Measurements from ENCODE around the gene CKLF. TPM values are rescaled to one million over a fixed set of nuclear protein-coding genes. Genes with fewer than 3 reads are reported as not detected.

The CKLF gene
- polyA plus RNA-seq, 1 of the 3 experiments (the other 2 are of a cell fraction), result 211 TPM

DNA sequence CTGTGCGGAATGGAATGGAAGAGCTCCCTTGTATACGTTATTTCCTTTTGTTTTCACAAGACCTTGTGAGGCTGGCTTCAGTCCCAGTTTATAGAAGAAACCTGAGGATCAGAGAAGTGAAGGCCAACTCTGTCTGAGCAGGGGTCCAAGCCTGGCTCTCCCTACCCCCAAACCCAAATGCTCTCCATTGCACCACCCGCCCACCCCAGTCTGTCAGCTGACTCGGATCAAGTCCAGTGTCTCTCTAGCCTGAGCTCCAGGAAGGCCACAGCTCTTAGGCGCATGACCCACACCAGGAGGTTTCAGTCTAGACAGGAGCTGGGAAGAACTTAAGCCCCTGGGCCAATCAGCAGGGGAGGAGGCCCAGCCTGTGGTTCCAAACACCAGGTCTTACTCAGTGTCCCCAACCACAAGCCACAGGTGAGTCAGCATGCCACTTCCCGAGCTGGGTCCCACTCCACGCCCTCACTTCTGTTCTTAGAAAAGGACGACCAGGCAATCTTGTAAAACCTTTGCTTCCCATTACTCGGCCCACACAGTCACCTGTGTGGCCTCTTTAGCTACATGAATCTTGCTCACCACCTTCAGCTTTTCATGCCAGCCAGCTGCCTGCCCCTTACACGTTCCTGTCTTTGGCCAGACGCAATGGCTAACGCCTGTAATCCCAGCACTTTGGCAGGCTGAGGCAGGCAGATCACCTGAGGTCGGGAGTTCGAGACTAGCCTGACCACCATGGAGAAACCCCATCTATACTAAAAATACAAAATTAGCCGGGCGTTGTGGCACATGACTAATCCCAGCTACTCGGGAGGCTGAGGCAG lies 30.2 kb upstream of the CKLF start:
- H3K9ac ChIP-seq, result no peak overlapping the region
- peak overlapping the region in 1 of 2 experiments; percentile 17; a peak in 1 of 4 replicates for H3K27ac ChIP-seq (ENCODE audit: low read depth in 2 of 2, low read length in 1 of 2)
- DNase-seq, result no peak

DNA sequence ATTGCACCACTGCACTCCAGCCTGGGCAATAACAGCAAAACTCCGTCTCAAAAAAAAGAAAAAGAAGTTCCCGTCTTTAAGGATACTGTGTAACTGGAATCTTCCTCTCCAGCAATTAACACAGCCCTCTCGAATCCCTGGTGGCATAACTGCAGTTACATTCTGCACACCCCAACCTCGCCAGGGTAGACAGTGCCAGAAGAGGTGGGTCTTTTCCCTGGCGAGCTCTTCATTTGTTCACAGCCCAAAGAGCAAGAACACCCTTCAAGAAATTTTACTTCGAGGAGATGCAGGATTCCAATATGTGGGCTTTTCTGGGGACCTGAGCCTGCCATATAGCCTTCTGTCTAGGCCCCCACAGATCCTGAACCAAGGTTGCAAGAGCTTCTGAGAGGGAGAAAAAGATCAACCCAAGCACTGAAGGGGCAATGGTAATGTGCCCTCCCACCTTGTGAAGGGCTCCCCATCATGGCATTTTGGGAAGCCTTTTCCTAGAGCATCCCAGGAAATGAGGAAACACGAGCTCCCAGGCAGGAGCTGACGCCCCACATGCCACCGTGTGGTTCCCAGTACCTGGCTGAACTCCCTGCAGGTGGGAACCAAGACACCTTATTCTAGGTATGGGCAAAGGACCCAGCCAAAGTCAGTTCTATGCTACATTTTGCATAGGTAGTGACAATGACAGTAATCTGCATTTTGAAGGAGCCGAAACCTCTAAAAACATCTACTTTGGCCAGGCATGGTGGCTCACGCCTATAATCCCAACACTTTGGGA lies 29.4 kb upstream of the CKLF start:
- POLR2A ChIA-PET, result no interaction called here
- no peaks in the 10 kb centered on the region for H3K9me2 ChIP-seq
- no peaks in the 10 kb centered on the region for H3K27me3 ChIP-seq (ENCODE audit: insufficient read depth)
- TF ChIP-seq RXRA (IDR thresholded peaks at IDR 0.05; ENCODE audit: borderline replicate concordance, low read depth), result no peak
- TF ChIP-seq GATA2 (CRISPR knock-in tag; IDR thresholded peaks at IDR 0.05), result no peak
- TF ChIP-seq GABPA (IDR thresholded peaks at IDR 0.05; ENCODE audit: low read depth), result no peak
- TF ChIP-seq TCF12 (IDR thresholded peaks at IDR 0.05), result no peak
- TF ChIP-seq, protein P1, sequence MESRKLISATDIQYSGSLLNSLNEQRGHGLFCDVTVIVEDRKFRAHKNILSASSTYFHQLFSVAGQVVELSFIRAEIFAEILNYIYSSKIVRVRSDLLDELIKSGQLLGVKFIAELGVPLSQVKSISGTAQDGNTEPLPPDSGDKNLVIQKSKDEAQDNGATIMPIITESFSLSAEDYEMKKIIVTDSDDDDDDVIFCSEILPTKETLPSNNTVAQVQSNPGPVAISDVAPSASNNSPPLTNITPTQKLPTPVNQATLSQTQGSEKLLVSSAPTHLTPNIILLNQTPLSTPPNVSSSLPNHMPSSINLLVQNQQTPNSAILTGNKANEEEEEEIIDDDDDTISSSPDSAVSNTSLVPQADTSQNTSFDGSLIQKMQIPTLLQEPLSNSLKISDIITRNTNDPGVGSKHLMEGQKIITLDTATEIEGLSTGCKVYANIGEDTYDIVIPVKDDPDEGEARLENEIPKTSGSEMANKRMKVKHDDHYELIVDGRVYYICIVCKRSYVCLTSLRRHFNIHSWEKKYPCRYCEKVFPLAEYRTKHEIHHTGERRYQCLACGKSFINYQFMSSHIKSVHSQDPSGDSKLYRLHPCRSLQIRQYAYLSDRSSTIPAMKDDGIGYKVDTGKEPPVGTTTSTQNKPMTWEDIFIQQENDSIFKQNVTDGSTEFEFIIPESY (IDR thresholded peaks at IDR 0.05; ENCODE audit: borderline replicate concordance, low read depth), result no peak
- no peak for TF ChIP-seq FOSL2 (IDR thresholded peaks at IDR 0.05; ENCODE audit: borderline replicate concordance, low read depth)
- no peak for TF ChIP-seq FOXM1 (IDR thresholded peaks at IDR 0.05; ENCODE audit: low read depth)
- TF ChIP-seq RCOR1 (IDR thresholded peaks at IDR 0.05; ENCODE audit: low read length), result no peak
- TF ChIP-seq EZH2phosphoT487 (IDR thresholded peaks at IDR 0.05; ENCODE audit: borderline replicate concordance, low read depth), result no peak
- TF ChIP-seq ELF1 (IDR thresholded peaks at IDR 0.05), result no peak
- TF ChIP-seq, protein P2, sequence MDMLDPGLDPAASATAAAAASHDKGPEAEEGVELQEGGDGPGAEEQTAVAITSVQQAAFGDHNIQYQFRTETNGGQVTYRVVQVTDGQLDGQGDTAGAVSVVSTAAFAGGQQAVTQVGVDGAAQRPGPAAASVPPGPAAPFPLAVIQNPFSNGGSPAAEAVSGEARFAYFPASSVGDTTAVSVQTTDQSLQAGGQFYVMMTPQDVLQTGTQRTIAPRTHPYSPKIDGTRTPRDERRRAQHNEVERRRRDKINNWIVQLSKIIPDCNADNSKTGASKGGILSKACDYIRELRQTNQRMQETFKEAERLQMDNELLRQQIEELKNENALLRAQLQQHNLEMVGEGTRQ (IDR thresholded peaks at IDR 0.05; ENCODE audit: borderline replicate concordance, low read depth, low read length), result no peak
- no peak for TF ChIP-seq EP300 (IDR thresholded peaks at IDR 0.05; ENCODE audit: borderline replicate concordance in 1 of 2, low read depth in 1 of 2, low read length in 1 of 2)
- TF ChIP-seq POLR2AphosphoS5 (IDR thresholded peaks at IDR 0.05; ENCODE audit: low read depth, low read length), result no peak
- TF ChIP-seq, protein P3, sequence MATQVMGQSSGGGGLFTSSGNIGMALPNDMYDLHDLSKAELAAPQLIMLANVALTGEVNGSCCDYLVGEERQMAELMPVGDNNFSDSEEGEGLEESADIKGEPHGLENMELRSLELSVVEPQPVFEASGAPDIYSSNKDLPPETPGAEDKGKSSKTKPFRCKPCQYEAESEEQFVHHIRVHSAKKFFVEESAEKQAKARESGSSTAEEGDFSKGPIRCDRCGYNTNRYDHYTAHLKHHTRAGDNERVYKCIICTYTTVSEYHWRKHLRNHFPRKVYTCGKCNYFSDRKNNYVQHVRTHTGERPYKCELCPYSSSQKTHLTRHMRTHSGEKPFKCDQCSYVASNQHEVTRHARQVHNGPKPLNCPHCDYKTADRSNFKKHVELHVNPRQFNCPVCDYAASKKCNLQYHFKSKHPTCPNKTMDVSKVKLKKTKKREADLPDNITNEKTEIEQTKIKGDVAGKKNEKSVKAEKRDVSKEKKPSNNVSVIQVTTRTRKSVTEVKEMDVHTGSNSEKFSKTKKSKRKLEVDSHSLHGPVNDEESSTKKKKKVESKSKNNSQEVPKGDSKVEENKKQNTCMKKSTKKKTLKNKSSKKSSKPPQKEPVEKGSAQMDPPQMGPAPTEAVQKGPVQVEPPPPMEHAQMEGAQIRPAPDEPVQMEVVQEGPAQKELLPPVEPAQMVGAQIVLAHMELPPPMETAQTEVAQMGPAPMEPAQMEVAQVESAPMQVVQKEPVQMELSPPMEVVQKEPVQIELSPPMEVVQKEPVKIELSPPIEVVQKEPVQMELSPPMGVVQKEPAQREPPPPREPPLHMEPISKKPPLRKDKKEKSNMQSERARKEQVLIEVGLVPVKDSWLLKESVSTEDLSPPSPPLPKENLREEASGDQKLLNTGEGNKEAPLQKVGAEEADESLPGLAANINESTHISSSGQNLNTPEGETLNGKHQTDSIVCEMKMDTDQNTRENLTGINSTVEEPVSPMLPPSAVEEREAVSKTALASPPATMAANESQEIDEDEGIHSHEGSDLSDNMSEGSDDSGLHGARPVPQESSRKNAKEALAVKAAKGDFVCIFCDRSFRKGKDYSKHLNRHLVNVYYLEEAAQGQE (IDR thresholded peaks at IDR 0.05; ENCODE audit: low read depth, low read length), result no peak
- CTCF ChIA-PET, result interaction anchor here (1.0 to 1.6 kb wide), 3 partner anchors 21 to 116 kb away, joined by 3 to 4 read pairs (median 3); partner anchors contain the start of gene CKLF
- no peak overlapping the region for H3K4me2 ChIP-seq
- no peak overlapping the region for H3K4me3 ChIP-seq (ENCODE audit: low read depth in 2 of 2, low read length in 1 of 2)
- WGBS (ENCODE audit: low lambda C conversion rate), result 93% methylated on average over 8 of the region's 11 CpGs
- no peaks in the 10 kb centered on the region for H4K20me1 ChIP-seq (ENCODE audit: insufficient read depth)
- H3K36me3 ChIP-seq (replicated peaks in 1 of 2; ENCODE audit: control insufficient read depth in 1 of 2, insufficient read depth in 2 of 2, low read length in 1 of 2), result peaks cover 0 to 14% of the 10 kb centered on the region in 2 experiments
- no peak overlapping the region for H2AFZ ChIP-seq (ENCODE audit: low read depth)
- no peak overlapping the region for H3K9ac ChIP-seq
- H3K27ac ChIP-seq (ENCODE audit: low read depth in 2 of 2, low read length in 1 of 2), result no peak overlapping the region
- H3K9me3 ChIP-seq, result no peaks in the 10 kb centered on the region
- no peaks in the 10 kb centered on the region for H3F3A ChIP-seq (replicated peaks; ENCODE audit: insufficient read depth)
- no peaks in the 10 kb centered on the region for H3K4me1 ChIP-seq (ENCODE audit: control insufficient read depth in 1 of 2, insufficient read depth in 2 of 2, low read depth in 1 of 2, low read length in 1 of 2)
- H3K79me2 ChIP-seq (ENCODE audit: insufficient read depth), result no peaks in the 10 kb centered on the region
- no peak for DNase-seq

More for the DNA sequence above, 30.2 kb upstream of the CKLF start:
- H3K79me2 ChIP-seq (ENCODE audit: insufficient read depth), result no peaks in the 10 kb centered on the region
- TF ChIP-seq FOXM1 (IDR thresholded peaks at IDR 0.05; ENCODE audit: low read depth) (no peak), RXRA (IDR thresholded peaks at IDR 0.05; ENCODE audit: borderline replicate concordance, low read depth) (no peak), RCOR1 (IDR thresholded peaks at IDR 0.05; ENCODE audit: low read length) (no peak), YY1 (IDR thresholded peaks at IDR 0.05; ENCODE audit: low read depth) (no peak), FOSL2 (IDR thresholded peaks at IDR 0.05; ENCODE audit: borderline replicate concordance, low read depth) (peak; percentile 28; the same call in 1 of the 2 replicates), TEAD4 (IDR thresholded peaks at IDR 0.05; ENCODE audit: borderline replicate concordance, insufficient read depth) (no peak)
- H2AFZ ChIP-seq (ENCODE audit: low read depth), result no peak overlapping the region
- peaks cover 2% of the 10 kb centered on the region for H3F3A ChIP-seq (replicated peaks; ENCODE audit: insufficient read depth)
- ChIA-PET CTCF (interaction anchor here (1.0 to 1.6 kb wide), 3 partner anchors 22 to 115 kb away, joined by 3 to 4 read pairs (median 3); partner anchors contain the start of gene CKLF), POLR2A (no interaction called here)
- no peaks in the 10 kb centered on the region for H4K20me1 ChIP-seq (ENCODE audit: insufficient read depth)
- H3K4me2 ChIP-seq, result peak overlapping the region; percentile 19; the same call in 1 of the 2 replicates
- H3K27me3 ChIP-seq (ENCODE audit: insufficient read depth), result no peaks in the 10 kb centered on the region
- no peaks in the 10 kb centered on the region for H3K9me2 ChIP-seq
- WGBS (ENCODE audit: low lambda C conversion rate), result 72% methylated on average over 16 of the region's 17 CpGs
- H3K4me1 ChIP-seq (ENCODE audit: control insufficient read depth in 1 of 2, insufficient read depth in 2 of 2, low read depth in 1 of 2, low read length in 1 of 2), result peaks cover 4 to 5% of the 10 kb centered on the region in 2 experiments; a peak in 3 of 4 replicates
- no peak overlapping the region for H3K4me3 ChIP-seq (ENCODE audit: low read depth in 2 of 2, low read length in 1 of 2)
- H3K36me3 ChIP-seq (replicated peaks in 1 of 2; ENCODE audit: control insufficient read depth in 1 of 2, insufficient read depth in 2 of 2, low read length in 1 of 2), result peaks cover 0 to 13% of the 10 kb centered on the region in 2 experiments
- no peaks in the 10 kb centered on the region for H3K9me3 ChIP-seq

Measured in SK-N-SH (cell line).